GM18870 (cell line): ENCODE measurements around the gene DDOST.

Experiments
- ATAC-seq: cut with Tn5 transposase; IDR thresholded peaks from one replicate; pipeline ENCODE4 v1.9.1; 2021; ENCODE audit warnings: moderate library complexity; ENCODE audit not compliant: unreplicated experiment

DDOST gene

DNA sequence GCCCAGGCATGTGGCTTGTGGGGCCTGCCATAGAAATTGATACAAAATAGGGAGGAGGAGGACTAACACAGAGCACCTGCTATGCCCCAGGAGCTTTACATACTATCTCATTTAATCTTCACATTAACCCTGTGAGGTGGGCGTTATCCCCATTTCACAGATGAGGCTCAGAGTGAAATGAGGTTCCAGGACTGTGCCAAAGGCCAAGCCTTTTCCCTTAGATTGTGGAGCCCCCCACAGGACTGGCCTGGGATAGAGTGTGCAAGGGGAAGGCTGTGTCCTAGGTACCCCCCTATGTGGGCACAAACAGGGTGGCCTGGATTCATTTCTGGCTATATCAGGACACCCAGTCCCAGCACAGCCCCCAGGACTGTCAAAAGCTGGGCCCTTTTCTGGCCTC is 2.2 kb upstream of the DDOST start:
- no peak for ATAC-seq

DNA sequence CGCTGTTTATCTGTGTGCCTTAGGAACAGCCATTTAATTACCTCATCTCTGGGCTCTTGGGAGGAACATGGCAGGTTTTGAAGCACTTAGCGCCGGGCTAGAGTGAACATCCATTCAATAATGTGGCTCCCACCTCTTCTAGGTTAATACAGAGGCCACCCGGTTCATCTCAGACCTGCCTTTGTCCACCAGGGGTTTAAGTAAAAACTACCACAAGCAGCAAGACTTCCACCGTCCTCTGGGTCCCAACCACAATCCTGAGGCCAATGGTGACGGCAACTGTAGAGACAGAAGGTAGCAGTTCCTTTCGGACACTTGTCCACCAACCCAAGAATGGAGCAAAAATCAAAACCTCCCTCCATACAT is 924 bp upstream of the DDOST start:
- ATAC-seq = no peak

DNA sequence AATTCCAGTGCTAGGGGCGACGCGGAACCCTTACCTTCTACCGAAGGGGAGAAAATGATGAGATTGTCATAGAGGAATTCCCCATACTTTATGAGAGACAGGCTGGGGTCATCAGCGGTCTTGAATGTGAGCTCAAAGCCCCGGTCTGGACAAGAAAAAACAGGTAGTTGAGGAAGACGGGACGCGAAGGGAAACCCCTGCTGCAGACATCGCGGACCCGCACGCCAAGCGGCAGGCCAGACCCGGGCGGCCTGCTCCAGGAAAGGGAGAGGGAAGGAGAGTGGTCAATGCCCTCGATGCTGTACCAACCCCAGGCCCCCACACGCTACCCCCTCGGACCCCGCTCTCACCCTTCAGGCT is 342 bp downstream of the DDOST start:
- no peak for ATAC-seq

GRCh38 chr1:20660363-20660762 is 806 bp downstream of the DDOST start:
- no peak for ATAC-seq

- ATAC-seq = no peak
Measured at GRCh38 chr1:20658166-20658915, 2.8 kb downstream of the DDOST start.

DNA sequence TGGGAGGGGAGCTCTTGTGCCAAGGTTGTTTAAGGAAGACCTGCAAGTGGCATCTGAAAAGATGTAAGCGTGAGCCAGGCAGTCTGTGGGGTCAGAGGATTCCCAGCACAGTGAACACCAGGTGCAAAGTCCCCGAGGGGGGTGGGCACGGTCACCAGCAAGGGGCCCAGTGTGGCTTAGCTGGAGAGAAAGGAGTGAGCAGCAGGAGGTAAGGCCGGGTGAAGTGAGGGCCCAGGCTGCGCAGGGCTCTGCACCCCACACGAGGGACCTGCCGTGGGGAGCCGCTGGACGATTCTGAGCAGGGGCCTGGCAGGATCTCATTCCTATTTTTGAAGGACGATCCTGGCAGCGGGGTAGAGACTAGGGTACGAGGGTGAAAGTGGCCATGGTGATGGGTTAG is 4.1 kb downstream of the DDOST start:
- no peak for ATAC-seq

GRCh38 chr1:20654104-20654690 is 7.0 kb downstream of the DDOST start:
- no peak for ATAC-seq

- no peak for ATAC-seq
Measured at GRCh38 chr1:20652300-20652699, 8.9 kb downstream of the DDOST start.

GRCh38 chr1:20648946-20649345 is 12.2 kb downstream of the DDOST start:
- ATAC-seq = no peak

GRCh38 chr1:20648438-20648837 is 12.7 kb downstream of the DDOST start:
- no peak for ATAC-seq

DNA sequence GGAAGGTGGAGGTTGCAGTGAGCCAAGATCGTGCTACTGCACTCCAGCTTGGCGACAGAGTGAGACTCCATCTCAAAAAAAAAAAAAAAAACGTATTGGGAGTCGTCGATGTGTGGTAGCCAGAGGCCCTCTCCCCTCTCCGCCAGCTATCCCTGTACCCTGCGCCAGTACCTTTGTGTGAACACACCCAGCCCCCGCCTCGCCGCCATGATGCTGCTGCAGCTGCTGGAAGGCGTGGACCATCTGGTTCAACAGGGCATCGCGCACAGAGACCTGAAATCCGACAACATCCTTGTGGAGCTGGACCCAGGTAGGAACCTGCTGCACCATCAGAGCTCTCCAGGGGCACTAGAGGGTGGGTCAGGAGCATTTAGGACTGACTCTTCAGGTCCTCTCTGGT is 15.8 kb downstream of the DDOST start:
- ATAC-seq = no peak

DNA sequence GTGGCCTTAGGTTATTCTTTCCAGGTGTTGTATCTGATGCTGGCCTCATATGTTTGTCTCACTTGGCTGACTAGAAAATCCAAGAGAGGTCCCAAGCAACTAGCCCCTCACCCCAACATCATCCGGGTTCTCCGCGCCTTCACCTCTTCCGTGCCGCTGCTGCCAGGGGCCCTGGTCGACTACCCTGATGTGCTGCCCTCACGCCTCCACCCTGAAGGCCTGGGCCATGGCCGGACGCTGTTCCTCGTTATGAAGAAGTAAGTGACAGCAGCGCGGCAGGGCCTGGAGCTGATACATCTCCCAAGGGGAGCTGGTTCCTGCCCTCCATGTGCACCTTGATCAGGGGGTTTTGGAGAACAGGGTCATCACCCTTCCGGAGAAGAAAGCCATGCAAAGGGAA is 16.8 kb downstream of the DDOST start:
- ATAC-seq = no peak

DNA sequence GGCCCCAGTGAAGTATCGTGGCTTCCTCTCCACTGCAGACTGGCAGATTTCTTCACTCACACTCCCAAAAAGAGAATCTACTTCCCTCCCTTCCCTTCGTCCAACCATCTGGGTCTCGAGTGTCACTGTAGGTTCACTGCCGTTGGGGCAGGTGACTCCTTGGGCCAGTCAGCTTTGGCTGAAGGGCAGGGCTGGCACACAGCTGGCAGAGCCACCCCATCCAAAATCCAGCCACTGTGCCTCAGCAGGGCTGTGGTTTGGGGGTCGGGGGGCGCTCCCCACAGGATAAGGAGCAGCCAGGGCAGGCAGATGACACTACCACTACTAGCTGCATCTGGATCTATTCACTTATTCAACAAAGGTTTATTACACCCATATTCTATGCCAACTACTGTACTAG is 18.1 kb downstream of the DDOST start:
- ATAC-seq = no peak

GRCh38 chr1:20641975-20642374 is 19.2 kb downstream of the DDOST start:
- no peak for ATAC-seq

GRCh38 chr1:20640183-20640597 is 21.0 kb downstream of the DDOST start:
- no peak for ATAC-seq

- no peak for ATAC-seq
Measured at GRCh38 chr1:20636785-20637347, 24.3 kb downstream of the DDOST start.

DNA sequence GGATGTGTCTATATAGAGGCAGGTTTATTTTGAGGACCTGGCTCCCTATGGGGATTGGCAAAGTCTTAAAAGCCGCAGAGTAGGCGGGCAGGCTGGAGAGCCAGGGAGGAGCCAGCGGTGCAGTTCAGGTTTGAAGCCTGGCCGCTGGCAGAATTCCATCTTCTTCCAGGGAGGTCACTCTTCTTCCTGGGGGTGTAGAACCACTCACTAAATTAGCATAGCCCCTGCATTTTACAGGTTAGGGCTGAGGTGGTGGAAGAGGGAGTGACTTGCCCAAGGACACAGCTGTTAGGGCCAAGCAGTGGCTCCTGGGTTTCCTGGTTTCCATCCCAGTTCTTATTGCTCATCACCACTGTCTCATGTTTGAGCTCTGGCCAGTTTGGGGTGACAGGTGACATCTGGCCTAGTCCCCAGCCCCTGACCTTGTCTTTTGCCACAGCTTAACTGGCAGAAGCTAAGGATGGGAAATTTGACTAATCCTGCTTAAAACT is 26.5 kb downstream of the DDOST start:
- no peak for ATAC-seq

DNA sequence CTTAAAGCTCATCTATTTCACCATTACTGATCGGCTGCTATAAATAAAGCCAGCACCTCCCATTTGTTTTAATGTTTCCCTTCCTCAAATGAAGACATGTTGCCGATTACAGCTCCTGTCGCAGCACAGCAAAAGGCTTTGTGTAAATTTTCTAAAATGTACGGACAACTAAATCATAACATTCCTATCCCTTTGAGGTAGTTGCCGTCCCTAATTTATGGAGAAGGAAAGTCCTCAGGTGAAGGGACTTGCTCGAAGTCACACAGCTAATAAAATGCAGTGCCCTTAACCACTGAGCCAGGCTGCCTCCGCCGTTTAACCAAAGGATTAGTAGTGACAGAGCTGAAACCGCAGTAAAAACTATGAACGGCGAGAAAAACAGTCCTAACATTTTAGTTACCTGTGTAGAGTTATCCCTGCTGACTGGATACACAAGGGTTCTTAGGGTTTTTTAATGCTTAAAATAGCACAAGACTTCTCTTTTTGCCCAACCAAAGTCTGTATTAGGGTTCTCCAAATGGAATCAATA is 27.0 kb downstream of the DDOST start:
- no peak for ATAC-seq

DNA sequence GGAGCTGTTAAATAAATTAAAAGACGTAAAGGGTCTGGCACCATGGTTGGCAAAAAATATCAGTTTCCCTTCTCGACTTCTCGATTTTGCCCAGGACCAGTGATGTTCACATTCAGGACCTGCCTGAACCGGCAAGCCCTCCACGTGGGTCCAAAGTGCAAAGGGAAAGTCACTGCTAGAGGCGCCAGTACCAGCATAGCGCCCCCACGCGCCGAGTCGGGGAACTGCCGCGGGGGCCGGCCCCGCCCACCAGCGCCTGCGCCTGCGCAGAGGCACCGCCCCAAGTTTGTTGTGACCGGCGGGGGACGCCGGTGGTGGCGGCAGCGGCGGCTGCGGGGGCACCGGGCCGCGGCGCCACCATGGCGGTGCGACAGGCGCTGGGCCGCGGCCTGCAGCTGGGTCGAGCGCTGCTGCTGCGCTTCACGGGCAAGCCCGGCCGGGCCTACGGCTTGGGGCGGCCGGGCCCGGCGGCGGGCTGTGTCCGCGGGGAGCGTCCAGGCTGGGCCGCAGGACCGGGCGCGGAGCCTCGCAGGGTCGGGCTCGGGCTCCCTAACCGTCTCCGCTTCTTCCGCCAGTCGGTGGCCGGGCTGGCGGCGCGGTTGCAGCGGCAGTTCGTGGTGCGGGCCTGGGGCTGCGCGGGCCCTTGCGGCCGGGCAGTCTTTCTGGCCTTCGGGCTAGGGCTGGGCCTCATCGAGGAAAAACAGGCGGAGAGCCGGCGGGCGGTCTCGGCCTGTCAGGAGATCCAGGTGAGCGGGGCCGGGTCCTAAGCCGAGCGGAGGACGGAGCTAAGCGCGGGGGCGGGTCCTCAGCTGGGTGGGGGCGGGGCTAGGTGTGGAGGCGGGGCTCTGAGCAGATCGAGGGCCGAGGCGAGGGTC is 27.7 kb downstream of the DDOST start, which contains the start of gene PINK1:
Gene PINK1 (plus strand): TSS at position 269 of the 875 bp plus-strand sequence. CDS start 91 bp downstream, at position 360.
- no peak for ATAC-seq

DNA sequence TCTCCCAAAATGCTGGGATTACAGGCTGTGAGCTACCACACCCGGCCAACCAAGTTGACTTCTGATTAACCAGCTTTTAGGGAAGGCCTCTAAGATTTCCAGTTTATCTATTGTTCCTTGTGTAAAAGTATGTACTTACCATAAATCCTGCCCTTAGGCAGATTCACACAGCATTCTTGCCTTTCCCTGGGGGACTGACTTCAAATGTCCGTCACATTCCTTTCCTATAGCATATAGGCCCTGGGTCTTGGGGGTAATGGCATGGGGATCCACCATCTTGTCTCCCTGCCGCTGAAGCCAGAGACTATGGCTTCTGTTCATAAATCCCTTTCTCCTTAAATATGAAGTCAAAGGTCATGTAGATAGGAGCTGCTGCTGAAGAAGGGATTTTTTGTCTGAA is 28.8 kb downstream of the DDOST start:
- ATAC-seq = no peak

- no peak for ATAC-seq
Measured at GRCh38 chr1:20630729-20631128, 30.4 kb downstream of the DDOST start.
